Left lung (tissue), 10 donors: ENCODE measurements around the gene NDUFA9. TPM values are rescaled to one million over a fixed set of nuclear protein-coding genes. Genes with fewer than 3 reads are reported as not detected.
A peak's percentile ranks its signal among the peaks of the same experiment; 100 is the strongest.

Experiments
- ATAC-seq: fragments of 200-7000 bp; cut with Tn5 transposase; one replicate; pipeline ENCODE4 v1.9.1; 2020; ENCODE audit warnings: moderate library complexity
- DNase-seq, 4 donors: peaks; one replicate each; pipeline ENCODE4 v3.0.0-alpha.2; 2013 to 2020
- H3K27ac ChIP-seq, 2 donors: fragments of 200-600 bp; sonication (generic) in 1 of 2; one replicate each; pipeline versions ENCODE4 v1.5.0 to v1.8.0; 2020 to 2021
- H3K27me3 ChIP-seq, 2 donors: fragments of 200-600 bp; sonication (generic) in 1 of 2; one replicate each; pipeline versions ENCODE4 v1.5.0 to v1.8.0; 2020 to 2021
- H3K36me3 ChIP-seq, 2 donors: fragments of 200-600 bp; sonication (generic) in 1 of 2; one replicate each; pipeline versions ENCODE4 v1.5.0 to v1.8.0; 2020 to 2021
- H3K4me1 ChIP-seq, 2 donors: fragments of 200-600 bp; one replicate each; pipeline ENCODE4 v1.8.0; 2021
- H3K4me3 ChIP-seq, 2 donors: fragments of 200-600 bp; sonication (generic) in 1 of 2; one replicate each; pipeline versions ENCODE4 v1.5.0 to v1.8.0; 2020 to 2021; ENCODE audit warnings: mild to moderate bottlenecking in 1 of 2
- H3K9me3 ChIP-seq, 2 donors: fragments of 200-600 bp; sonication (generic) in 1 of 2; one replicate each; pipeline versions ENCODE4 v1.5.0 to v1.8.0; 2020 to 2021
- intact Hi-C, 2 donors: fragments of 100-400 bp; cut with DNase I; formaldehyde crosslinking; loops; one replicate each; pipeline versions ENCODE4 v1.11.2 to v1.14.2; 2022
- polyA plus RNA-seq, 6 donors: library from polyadenylated mRNA; unstranded; fragments of 120-200 nt; gene quantifications; one replicate each; pipeline ENCODE4 v1.2.1, GENCODE V29; 2013; ENCODE audit not compliant: insufficient read length in 6 of 6
- total RNA-seq, 2 donors: library from RNA; stranded (reverse); fragmentation: NEBNext Ultra II Directional; extraction: Animal tissue kit (Norgen Biotek cat#: 25700); gene quantifications; one replicate each; pipeline ENCODE4 v1.2.1, GENCODE V29; 2021
- TF ChIP-seq, protein P1 (sequence below), 2 donors: fragments of 200-600 bp; sonication (generic) in 1 of 2; IDR thresholded peaks; one replicate each; pipeline versions ENCODE4 v1.5.0 to v1.8.0; 2021; ENCODE audit warnings: antibody characterized with exemption in 2 of 2
- donor health status: DM: no; HTN: yes; CAD: no.
- donor health status: DM: no; HTN: no; CAD: no.

NDUFA9 gene
- total and polyA plus RNA-seq, 8 donors = 77.9 to 106 (median 91.0) TPM

DNA sequence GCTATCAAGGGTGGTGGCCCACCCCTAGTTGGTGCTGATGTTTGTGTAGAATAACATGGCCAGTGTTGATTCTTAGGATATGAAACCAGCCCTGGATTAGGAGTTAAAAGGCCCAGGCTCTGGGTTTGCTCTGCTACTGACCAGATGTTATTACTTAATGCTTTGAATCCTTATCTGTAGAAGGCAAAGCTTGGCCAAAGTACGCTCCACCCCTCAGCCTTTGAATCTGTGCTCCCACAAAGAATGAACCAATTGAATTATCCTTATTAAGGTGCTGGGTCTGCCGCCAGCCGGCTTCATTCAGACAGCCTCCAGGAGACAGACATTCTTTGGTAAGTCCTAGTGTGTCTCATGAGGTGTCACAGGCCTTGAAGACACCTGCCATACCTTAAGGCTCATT is 41.9 kb upstream of the NDUFA9 start:
- DNase-seq (no peak), ATAC-seq (no peak)
- Histone ChIP-seq H3K27me3 (no peaks in the 10 kb centered on the region), H3K27ac (no peak overlapping the region), H3K36me3 (peaks cover 0 to 21% of the 10 kb centered on the region in 2 donors), H3K4me3 (no peak overlapping the region), H3K4me1 (peaks cover 11 to 13% of the 10 kb centered on the region in 2 donors), H3K9me3 (no peaks in the 10 kb centered on the region)
- TF ChIP-seq, protein P1, sequence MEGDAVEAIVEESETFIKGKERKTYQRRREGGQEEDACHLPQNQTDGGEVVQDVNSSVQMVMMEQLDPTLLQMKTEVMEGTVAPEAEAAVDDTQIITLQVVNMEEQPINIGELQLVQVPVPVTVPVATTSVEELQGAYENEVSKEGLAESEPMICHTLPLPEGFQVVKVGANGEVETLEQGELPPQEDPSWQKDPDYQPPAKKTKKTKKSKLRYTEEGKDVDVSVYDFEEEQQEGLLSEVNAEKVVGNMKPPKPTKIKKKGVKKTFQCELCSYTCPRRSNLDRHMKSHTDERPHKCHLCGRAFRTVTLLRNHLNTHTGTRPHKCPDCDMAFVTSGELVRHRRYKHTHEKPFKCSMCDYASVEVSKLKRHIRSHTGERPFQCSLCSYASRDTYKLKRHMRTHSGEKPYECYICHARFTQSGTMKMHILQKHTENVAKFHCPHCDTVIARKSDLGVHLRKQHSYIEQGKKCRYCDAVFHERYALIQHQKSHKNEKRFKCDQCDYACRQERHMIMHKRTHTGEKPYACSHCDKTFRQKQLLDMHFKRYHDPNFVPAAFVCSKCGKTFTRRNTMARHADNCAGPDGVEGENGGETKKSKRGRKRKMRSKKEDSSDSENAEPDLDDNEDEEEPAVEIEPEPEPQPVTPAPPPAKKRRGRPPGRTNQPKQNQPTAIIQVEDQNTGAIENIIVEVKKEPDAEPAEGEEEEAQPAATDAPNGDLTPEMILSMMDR (IDR thresholded peaks at IDR 0.05) = no peak
- intact Hi-C loops = no loop called here

DNA sequence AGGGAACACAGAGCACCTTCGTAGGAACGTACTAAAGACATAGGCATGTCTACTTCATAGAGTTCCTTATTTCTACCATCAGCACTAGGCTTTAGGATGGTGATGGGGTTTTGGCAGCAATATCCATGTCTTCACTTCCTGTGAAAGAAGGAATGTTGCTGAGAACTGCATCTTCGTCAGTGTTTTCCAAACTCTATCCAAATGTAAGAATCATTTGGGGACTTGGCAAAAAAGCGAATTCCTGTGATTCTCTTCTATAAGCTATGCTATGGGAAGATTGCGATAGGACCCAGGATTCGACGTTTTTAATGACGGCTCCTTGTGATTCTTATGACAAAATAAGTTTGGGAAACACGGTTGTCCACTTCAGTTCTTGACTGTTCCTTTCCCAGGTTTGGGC is 39.8 kb upstream of the NDUFA9 start:
- DNase-seq (no peak), ATAC-seq (no peak)
- H3K36me3 ChIP-seq = peaks cover 0 to 40% of the 10 kb centered on the region in 2 donors
- H3K9me3 ChIP-seq = no peaks in the 10 kb centered on the region
- H3K27me3 ChIP-seq = no peaks in the 10 kb centered on the region
- no peak overlapping the region for H3K4me3 ChIP-seq
- H3K27ac ChIP-seq = no peak overlapping the region
- TF ChIP-seq, protein P1 (IDR thresholded peaks at IDR 0.05) = no peak
- H3K4me1 ChIP-seq = peaks cover 11 to 13% of the 10 kb centered on the region in 2 donors
- intact Hi-C loops = no loop called here

GRCh38 chr12:4610481-4610880 is 38.4 kb upstream of the NDUFA9 start:
- TF ChIP-seq, protein P1 (IDR thresholded peaks at IDR 0.05) = no peak
- H3K36me3 ChIP-seq = peaks cover 0 to 54% of the 10 kb centered on the region in 2 donors
- intact Hi-C loops = no loop called here

GRCh38 chr12:4615667-4616066 is 33.2 kb upstream of the NDUFA9 start:
- no peak overlapping the region for H3K27ac ChIP-seq
- ATAC-seq = no peak
- TF ChIP-seq, protein P1 (IDR thresholded peaks at IDR 0.05) = no peak
- no peaks in the 10 kb centered on the region for H3K4me1 ChIP-seq
- H3K27me3 ChIP-seq = no peaks in the 10 kb centered on the region
- H3K4me3 ChIP-seq = no peak overlapping the region
- intact Hi-C loops = no loop called here
- no peaks in the 10 kb centered on the region for H3K9me3 ChIP-seq
- DNase-seq = peak in 1 of 4 donors; percentile 16
- peaks cover 0 to 54% of the 10 kb centered on the region in 2 donors for H3K36me3 ChIP-seq

More at GRCh38 chr12:4610481-4610880, 38.4 kb upstream of the NDUFA9 start:
- no peaks in the 10 kb centered on the region for H3K9me3 ChIP-seq
- peaks cover 11% of the 10 kb centered on the region in 2 donors for H3K4me1 ChIP-seq
- H3K4me3 ChIP-seq = no peak overlapping the region
- no peak for ATAC-seq
- no peak for DNase-seq
- no peak overlapping the region for H3K27ac ChIP-seq
- H3K27me3 ChIP-seq = no peaks in the 10 kb centered on the region

GRCh38 chr12:4621511-4621910 is 27.4 kb upstream of the NDUFA9 start:
- intact Hi-C loops = no loop called here
- no peak for DNase-seq
- H3K4me1 ChIP-seq = no peaks in the 10 kb centered on the region
- H3K27ac ChIP-seq = no peak overlapping the region
- no peak overlapping the region for H3K4me3 ChIP-seq
- TF ChIP-seq, protein P1 (IDR thresholded peaks at IDR 0.05) = no peak
- H3K36me3 ChIP-seq = no peaks in the 10 kb centered on the region
- no peak for ATAC-seq
- H3K27me3 ChIP-seq = no peaks in the 10 kb centered on the region
- H3K9me3 ChIP-seq = no peaks in the 10 kb centered on the region
